Measurements from ENCODE around the gene CACNB1. TPM values are rescaled to one million over a fixed set of nuclear protein-coding genes. Genes with fewer than 3 reads are reported as not detected.

The CACNB1 gene
- total and polyA plus RNA-seq, 8 donors = 2.4 to 57.2 (median 6.3) TPM

- H3K27ac ChIP-seq = no peak overlapping the region
- H3K9me3 ChIP-seq = no peaks in the 10 kb centered on the region
- intact Hi-C loops (cut with DNase I; ENCODE audit: low total_unique reads) = loop anchor here (5.0 kb wide), 1 partner anchor 37 kb away; no protein-coding TSS in a partner anchor
- H3K4me1 ChIP-seq = peaks cover 0 to 14% (median 4%) of the 10 kb centered on the region in 4 donors
- peak in 1 of 2 donors; percentile 34 for DNase-seq
- no peak overlapping the region for H3K4me3 ChIP-seq
- WGBS, 5 donors = 42 to 67% (median 58%) methylated on average over 7 to 11 of the region's 11 CpGs
- H3K36me3 ChIP-seq = no peaks in the 10 kb centered on the region
- peaks cover 0 to 44% (median 5%) of the 10 kb centered on the region in 3 donors for H3K27me3 ChIP-seq
- TF ChIP-seq CTCF (IDR thresholded peaks at IDR 0.05) (no peak), EP300 (IDR thresholded peaks at IDR 0.05) (no peak), POLR2A (IDR thresholded peaks at IDR 0.05) (no peak), POLR2AphosphoS5 (IDR thresholded peaks at IDR 0.05) (no peak)
Measured at GRCh38 chr17:39244016-39244599, 46.6 kb upstream of the CACNB1 start.

DNA sequence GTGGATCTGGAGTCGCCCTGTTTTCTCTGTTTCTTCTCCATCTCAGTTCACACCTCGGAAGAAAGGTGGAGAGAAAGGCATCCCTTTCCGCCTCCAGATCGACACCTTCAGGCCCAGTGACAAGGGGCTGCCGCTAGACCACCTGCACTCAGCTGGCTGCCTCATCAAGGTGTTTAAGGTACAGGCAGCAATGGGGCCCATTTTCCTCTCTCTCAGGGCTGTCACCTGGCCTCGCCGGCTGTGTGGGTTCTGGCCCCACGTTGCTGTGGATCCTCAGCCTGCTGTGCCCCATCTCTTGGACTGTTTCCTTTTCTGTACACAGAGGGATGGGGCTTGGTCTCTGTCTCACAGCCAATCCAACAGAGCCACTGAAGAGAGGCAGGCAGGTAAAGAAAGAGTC is 45.7 kb upstream of the CACNB1 start:
- peaks cover 0 to 53% (median 5%) of the 10 kb centered on the region in 3 donors for H3K27me3 ChIP-seq
- no peak overlapping the region for H3K27ac ChIP-seq
- WGBS, 5 donors = 67 to 73% (median 70%) methylated on average over 8 of the region's 8 CpGs
- H3K36me3 ChIP-seq = no peaks in the 10 kb centered on the region
- H3K4me3 ChIP-seq = no peak overlapping the region
- H3K9me3 ChIP-seq = no peaks in the 10 kb centered on the region
- TF ChIP-seq CTCF (IDR thresholded peaks at IDR 0.05) (no peak), POLR2A (IDR thresholded peaks at IDR 0.05) (no peak), POLR2AphosphoS5 (IDR thresholded peaks at IDR 0.05) (no peak), EP300 (IDR thresholded peaks at IDR 0.05) (no peak)
- intact Hi-C loops (cut with DNase I; ENCODE audit: low total_unique reads) = loop anchor here (5.0 kb wide), 1 partner anchor 36 kb away; no protein-coding TSS in a partner anchor
- DNase-seq = no peak
- H3K4me1 ChIP-seq = peaks cover 5 to 24% (median 13%) of the 10 kb centered on the region in 4 donors

DNA sequence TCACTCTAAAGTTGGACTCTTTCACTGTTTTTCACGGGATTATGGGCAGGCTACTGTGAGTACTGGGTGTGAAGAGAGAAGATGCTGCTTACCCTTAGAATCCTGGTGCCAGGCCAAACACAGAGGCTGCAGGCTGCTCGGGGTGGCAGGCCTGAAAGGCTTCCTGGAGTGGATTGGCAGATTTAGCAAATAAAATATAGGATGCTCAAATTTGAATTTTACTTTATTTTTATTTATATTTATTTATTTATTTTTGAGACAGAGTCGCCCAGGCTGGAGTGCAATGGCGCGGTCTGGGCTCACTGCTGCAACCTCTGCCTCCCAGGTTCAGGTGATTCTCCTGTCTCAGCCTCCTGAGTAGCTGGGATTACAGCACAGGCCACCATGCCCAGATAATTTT is 43.2 kb upstream of the CACNB1 start:
- Histone ChIP-seq H3K27me3 (peaks cover 0 to 74% (median 5%) of the 10 kb centered on the region in 3 donors), H3K9me3 (no peaks in the 10 kb centered on the region), H3K36me3 (no peaks in the 10 kb centered on the region), H3K4me1 (peaks cover 5 to 26% (median 14%) of the 10 kb centered on the region in 4 donors), H3K4me3 (no peak overlapping the region), H3K27ac (no peak overlapping the region)
- no peak for TF ChIP-seq CTCF (IDR thresholded peaks at IDR 0.05)
- TF ChIP-seq EP300 (IDR thresholded peaks at IDR 0.05) = no peak
- TF ChIP-seq POLR2AphosphoS5 (IDR thresholded peaks at IDR 0.05) = no peak
- no peak for TF ChIP-seq POLR2A (IDR thresholded peaks at IDR 0.05)
- WGBS, 5 donors = 78 to 90% (median 90%) methylated on average over 5 of the region's 5 CpGs
- intact Hi-C loops (cut with DNase I; ENCODE audit: low total_unique reads) = loop anchor here (5.0 kb wide), 1 partner anchor 33 kb away; no protein-coding TSS in a partner anchor
- no peak for DNase-seq

GRCh38 chr17:39239640-39240314 is 42.3 kb upstream of the CACNB1 start:
- H3K9me3 ChIP-seq = no peaks in the 10 kb centered on the region
- H3K4me1 ChIP-seq = peaks cover 5 to 21% (median 13%) of the 10 kb centered on the region in 4 donors
- no peaks in the 10 kb centered on the region for H3K36me3 ChIP-seq
- no peak overlapping the region for H3K4me3 ChIP-seq
- TF ChIP-seq EP300 (IDR thresholded peaks at IDR 0.05) (no peak), CTCF (IDR thresholded peaks at IDR 0.05) (peak in 5 of 7 experiments; percentile 40 to 55 (median 44)), POLR2AphosphoS5 (IDR thresholded peaks at IDR 0.05) (no peak), POLR2A (IDR thresholded peaks at IDR 0.05) (no peak)
- DNase-seq = peak; percentile 78 to 86
- peaks cover 0 to 82% (median 5%) of the 10 kb centered on the region in 3 donors for H3K27me3 ChIP-seq
- H3K27ac ChIP-seq = no peak overlapping the region
- WGBS, 5 donors = 23 to 34% (median 29%) methylated on average over 9 to 16 of the region's 16 CpGs
- intact Hi-C loops (cut with DNase I; ENCODE audit: low total_unique reads) = loop anchor here (5.0 kb wide), 1 partner anchor 32 kb away; no protein-coding TSS in a partner anchor
